NCI-H1105 (cell line): ENCODE measurements around the gene GJD2.

Source experiments
- DNase-seq: peaks from one replicate; lab custom pipeline; 2025; lab: John Stamatoyannopoulos, UW

GJD2 gene

GRCh38 chr15:34773013-34773412 is 18.2 kb upstream of the GJD2 start:
- no peak for DNase-seq

GRCh38 chr15:34772312-34772711 is 17.5 kb upstream of the GJD2 start:
- no peak for DNase-seq

- no peak for DNase-seq
These were observed 14.9 kb upstream of the GJD2 start for GRCh38 chr15:34769711-34770110.

GRCh38 chr15:34768530-34768929 is 13.7 kb upstream of the GJD2 start:
- no peak for DNase-seq

GRCh38 chr15:34765741-34766140 is 10.9 kb upstream of the GJD2 start:
- DNase-seq, result no peak

GRCh38 chr15:34760909-34761308 is 6.1 kb upstream of the GJD2 start:
- DNase-seq, result no peak

- no peak for DNase-seq
These were observed 5.2 kb upstream of the GJD2 start for GRCh38 chr15:34759992-34760391.

- no peak for DNase-seq
These were observed 4.5 kb upstream of the GJD2 start for GRCh38 chr15:34759347-34759746.

- DNase-seq, result no peak
These were observed 2.5 kb upstream of the GJD2 start for GRCh38 chr15:34757262-34757661.

- DNase-seq, result no peak
These were observed 598 bp upstream of the GJD2 start for GRCh38 chr15:34755419-34755773.

GRCh38 chr15:34754171-34754601 is 612 bp downstream of the GJD2 start:
- DNase-seq, result peak; percentile 6

- no peak for DNase-seq
These were observed 1.4 kb downstream of the GJD2 start for GRCh38 chr15:34753236-34753894.

GRCh38 chr15:34749691-34750090 is 5.1 kb downstream of the GJD2 start:
- no peak for DNase-seq

GRCh38 chr15:34739346-34739745 is 15.5 kb downstream of the GJD2 start:
- DNase-seq, result no peak

- DNase-seq, result no peak
These were observed 16.8 kb downstream of the GJD2 start for GRCh38 chr15:34738002-34738401.

GRCh38 chr15:34737477-34737876 is 17.3 kb downstream of the GJD2 start:
- DNase-seq, result no peak

GRCh38 chr15:34734303-34734702 is 20.5 kb downstream of the GJD2 start:
- no peak for DNase-seq

GRCh38 chr15:34733621-34734020 is 21.2 kb downstream of the GJD2 start:
- no peak for DNase-seq

GRCh38 chr15:34732430-34732829 is 22.4 kb downstream of the GJD2 start:
- no peak for DNase-seq

- DNase-seq, result no peak
These were observed 24.1 kb downstream of the GJD2 start for GRCh38 chr15:34730701-34731100.

GRCh38 chr15:34729886-34730285 is 24.9 kb downstream of the GJD2 start:
- no peak for DNase-seq

GRCh38 chr15:34729056-34729455 is 25.7 kb downstream of the GJD2 start:
- DNase-seq, result no peak

GRCh38 chr15:34726406-34727100 is 28.2 kb downstream of the GJD2 start:
- DNase-seq, result no peak

- no peak for DNase-seq
These were observed 29.2 kb downstream of the GJD2 start for GRCh38 chr15:34725556-34725955.
